ENCODE data around the gene POLR2I.

The POLR2I gene

GRCh38 chr19:36131221-36131620 lies 16.5 kb upstream of the POLR2I start:
- peak; percentile 44 for DNase-seq (ENCODE audit: low spot score)

DNA sequence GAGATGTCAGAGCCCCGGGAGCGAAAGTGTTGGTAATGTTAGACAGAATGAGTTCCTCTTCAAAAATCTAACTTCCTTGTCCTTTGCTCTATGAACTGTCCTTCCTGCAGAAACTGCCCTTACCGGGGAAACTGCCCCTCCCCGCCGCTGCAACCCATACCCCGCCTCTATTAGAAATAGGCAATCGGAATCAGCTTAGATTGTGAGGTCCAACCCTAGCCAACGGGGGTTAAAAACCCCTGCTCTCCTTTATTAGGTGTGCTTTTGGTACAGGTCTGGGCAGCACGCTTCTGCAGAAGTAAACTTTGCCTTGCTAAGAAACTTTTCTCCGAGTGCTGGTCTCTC lies 13.7 kb upstream of the POLR2I start:
- DNase-seq (ENCODE audit: low spot score) = no peak

GRCh38 chr19:36125557-36125956 lies 10.9 kb upstream of the POLR2I start:
- no peak for DNase-seq (ENCODE audit: low spot score)

- DNase-seq (ENCODE audit: low spot score) = no peak
Measured at GRCh38 chr19:36121486-36122124, 6.9 kb upstream of the POLR2I start.

DNA sequence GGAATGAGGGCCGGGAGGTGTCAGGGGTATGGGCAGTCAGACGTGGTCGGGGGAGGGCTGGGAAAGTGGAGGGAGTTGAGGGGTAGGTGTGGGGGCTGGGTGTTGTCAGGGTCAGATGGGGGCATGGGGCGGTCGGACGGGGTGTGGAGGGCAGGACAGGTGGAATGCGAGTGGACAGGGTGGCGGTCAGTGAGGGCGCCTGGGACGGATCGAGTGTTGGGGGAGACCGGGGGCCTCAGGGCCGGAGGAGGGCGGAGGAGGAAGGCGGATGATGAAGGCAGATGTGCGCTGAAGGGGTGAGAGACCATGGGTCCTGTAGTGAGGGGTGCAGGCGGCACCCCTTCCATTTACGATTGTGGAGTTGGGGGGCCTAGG lies 6.3 kb upstream of the POLR2I start:
- DNase-seq (ENCODE audit: low spot score) = no peak

- no peak for DNase-seq (ENCODE audit: low spot score)
Measured at GRCh38 chr19:36120092-36120983, 5.7 kb upstream of the POLR2I start.

GRCh38 chr19:36116344-36116637 lies 1.6 kb upstream of the POLR2I start:
- DNase-seq (ENCODE audit: low spot score) = no peak

DNA sequence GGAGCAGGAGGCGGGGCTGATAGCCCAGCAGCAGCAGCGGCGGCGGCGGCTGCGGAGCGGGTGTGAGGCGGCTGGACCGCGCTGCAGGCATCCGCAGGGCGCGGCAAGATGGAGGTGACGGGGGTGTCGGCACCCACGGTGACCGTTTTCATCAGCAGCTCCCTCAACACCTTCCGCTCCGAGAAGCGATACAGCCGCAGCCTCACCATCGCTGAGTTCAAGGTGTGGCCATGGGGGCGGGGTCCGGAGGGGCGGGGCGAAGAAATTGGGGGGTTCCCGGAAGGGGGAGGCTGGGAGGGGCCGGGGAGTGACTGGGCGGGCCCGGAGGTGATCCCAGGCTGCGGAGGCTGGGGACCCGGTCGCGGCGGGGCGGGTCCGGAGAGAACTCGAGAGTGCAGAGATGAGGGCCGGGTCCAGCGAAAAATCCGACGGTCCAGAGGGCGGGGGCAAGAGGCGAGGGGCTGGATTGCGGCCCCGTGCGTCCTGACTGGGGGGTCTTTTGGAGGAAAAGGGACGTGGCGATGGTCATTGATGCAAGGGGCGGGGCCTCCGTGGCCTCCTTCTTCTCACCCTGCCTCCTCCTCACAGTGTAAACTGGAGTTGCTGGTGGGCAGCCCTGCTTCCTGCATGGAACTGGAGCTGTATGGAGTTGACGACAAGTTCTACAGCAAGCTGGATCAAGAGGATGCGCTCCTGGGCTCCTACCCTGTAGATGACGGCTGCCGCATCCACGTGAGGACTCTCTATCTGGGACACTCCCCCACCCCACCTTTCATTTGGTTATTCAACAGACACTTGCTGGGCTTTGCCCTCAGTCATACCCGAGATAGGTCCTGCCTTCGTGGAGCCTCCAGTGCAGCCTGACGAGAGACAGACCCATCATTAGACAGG lies 1.0 kb upstream of the POLR2I start, which contains the start of gene TBCB:
Gene TBCB, plus strand, starts transcription at position 16 of the 891 bp plus-strand sequence. Its CDS starts 93 bp downstream, at position 109.
- DNase-seq (ENCODE audit: low spot score) = peak; percentile 43

- peak; percentile 48 for DNase-seq (ENCODE audit: low spot score)
Measured at GRCh38 chr19:36113894-36114720, 568 bp downstream of the POLR2I start.

GRCh38 chr19:36113425-36113824 lies 1.2 kb downstream of the POLR2I start:
- DNase-seq (ENCODE audit: low spot score) = no peak

DNA sequence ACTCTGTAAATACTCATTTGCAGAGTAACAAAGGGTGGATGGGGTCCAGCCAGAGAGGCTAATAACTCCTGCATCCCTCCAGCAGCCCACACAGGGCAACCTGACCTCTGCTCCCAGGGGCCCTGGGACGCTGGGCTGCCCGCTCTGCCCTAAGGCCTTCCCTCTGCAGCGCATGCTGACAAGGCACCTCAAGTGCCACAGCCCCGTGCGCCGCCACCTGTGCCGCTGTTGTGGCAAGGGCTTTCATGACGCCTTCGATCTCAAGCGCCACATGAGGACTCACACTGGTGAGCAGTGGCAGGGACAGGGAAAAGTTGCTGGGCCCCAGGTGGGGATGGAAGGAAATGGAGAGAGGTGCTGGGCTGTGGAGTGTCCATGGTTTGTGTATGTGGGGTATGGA lies 2.0 kb downstream of the POLR2I start:
- no peak for DNase-seq (ENCODE audit: low spot score)

DNA sequence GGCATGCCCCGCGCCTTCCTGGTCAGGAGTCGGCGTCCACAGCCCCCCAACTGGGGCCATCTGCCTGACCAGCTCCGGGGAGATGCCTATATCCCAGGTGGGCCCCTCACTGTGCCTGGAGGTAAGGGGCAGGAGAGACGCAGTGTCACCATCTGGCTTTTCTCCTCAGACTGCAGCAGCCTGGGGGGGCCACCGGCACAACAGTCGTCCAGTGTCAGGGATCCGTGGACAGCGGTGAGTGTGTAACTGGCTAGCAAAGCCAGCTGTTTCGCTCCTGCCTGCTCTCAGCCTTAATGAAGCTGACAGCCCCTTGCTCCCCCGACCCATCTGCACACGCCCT lies 3.5 kb downstream of the POLR2I start:
- DNase-seq (ENCODE audit: low spot score) = no peak

- no peak for DNase-seq (ENCODE audit: low spot score)
Measured at GRCh38 chr19:36110487-36111199, 4.0 kb downstream of the POLR2I start, which contains the start of gene OVOL3. OVOL3 (plus strand) TSS chr19:36111143; CDS start chr19:36111203, 60 bp downstream.

DNA sequence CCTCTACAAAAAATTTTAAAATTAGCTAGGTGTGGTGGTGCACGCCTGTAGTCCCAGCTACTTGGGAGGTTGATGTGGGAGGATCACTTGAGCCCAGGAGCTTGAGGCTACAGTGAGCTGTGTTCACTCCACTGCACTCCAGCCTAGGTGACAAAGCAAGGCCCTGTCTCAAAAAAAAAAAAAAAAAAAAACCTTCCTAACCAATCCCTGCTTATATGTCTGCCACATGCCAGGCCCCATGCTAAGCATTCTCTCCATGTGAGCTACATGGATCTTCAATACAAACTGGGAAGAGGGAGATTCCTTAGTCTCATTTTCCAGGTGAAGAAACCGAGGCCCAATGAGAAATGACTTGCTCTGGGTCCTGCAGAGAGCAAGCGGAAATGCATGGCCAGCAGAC lies 6.0 kb downstream of the POLR2I start:
- DNase-seq (ENCODE audit: low spot score) = no peak

- DNase-seq (ENCODE audit: low spot score) = no peak
Measured at GRCh38 chr19:36106991-36107390, 7.7 kb downstream of the POLR2I start.

GRCh38 chr19:36106441-36106840 lies 8.2 kb downstream of the POLR2I start:
- DNase-seq (ENCODE audit: low spot score) = no peak

GRCh38 chr19:36103842-36104552 lies 10.7 kb downstream of the POLR2I start:
- DNase-seq (ENCODE audit: low spot score) = peak; percentile 68

- DNase-seq (ENCODE audit: low spot score) = no peak
Measured at GRCh38 chr19:36103040-36103626, 11.5 kb downstream of the POLR2I start.

GRCh38 chr19:36101550-36102327 lies 12.9 kb downstream of the POLR2I start:
- no peak for DNase-seq (ENCODE audit: low spot score)

Measured in kidney tubule cell (primary cell).